Measurements from ENCODE around the gene STAB1. TPM values are rescaled to one million over a fixed set of nuclear protein-coding genes. Genes with fewer than 3 reads are reported as not detected.

The STAB1 gene
- total and polyA plus RNA-seq, 10 of the 15 experiments (the other 5 are each of a cell fraction or from before 2014, with no cell fraction given): 0.46 TPM; not detected in 9

DNA sequence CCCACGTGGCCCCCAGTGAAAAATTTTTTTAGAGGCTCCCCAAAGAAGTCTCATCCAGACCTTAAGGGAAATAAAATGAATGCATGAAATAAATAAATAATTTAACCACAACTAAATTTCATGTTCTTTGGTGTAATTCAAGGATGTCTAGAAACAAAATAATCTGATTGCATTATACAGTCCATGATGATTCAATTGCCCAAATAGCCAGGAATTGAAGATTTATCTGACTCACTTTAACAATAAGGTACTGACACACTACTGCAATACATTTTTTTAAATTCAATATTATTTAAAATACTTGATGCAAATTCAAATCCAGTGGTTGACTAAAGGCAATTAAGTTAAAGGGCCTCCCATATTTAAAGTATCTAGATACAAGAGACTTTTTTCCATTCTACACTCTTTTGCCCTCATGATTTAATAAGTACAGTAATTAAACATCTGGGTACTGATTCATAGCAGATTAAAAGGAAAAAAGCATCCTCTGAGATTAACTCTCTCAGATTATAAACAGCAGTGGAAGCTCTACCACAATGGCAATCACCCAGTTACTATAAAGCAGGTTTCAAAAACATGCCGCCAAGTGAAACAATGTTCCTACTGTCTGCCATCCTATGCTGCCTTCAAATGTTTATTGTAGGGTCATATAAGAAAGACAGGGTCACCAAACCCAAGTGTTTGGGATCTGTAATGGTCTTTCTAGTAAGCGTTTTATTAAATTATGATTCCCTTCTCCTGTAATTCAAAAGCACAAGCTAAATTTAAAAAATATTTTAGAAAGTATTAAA lies 51.2 kb downstream of the STAB1 start:
- H3K79me2 ChIP-seq (ENCODE audit: control insufficient read depth, insufficient read depth, low read length): no peaks in the 10 kb centered on the region; the same call in 1 of the 2 replicates
- H3K9ac ChIP-seq (ENCODE audit: control insufficient read depth, insufficient read depth, low read length): no peak overlapping the region
- ChIA-PET POLR2A (interaction anchor here (0.6 kb wide), 1 partner anchor 23 kb away, joined by 4 read pairs; no protein-coding TSS in a partner anchor), CTCF (no interaction called here), RAD21 (ENCODE audit: unreplicated experiment) (interaction anchor here (0.7 kb wide), 1 partner anchor 11 kb away, joined by 3 read pairs; no protein-coding TSS in a partner anchor), SMC1A (ENCODE audit: uncharacterized antibody, unreplicated experiment) (interaction anchor here (0.6 to 2.3 kb wide), 3 partner anchors 15 to 1010 kb away, joined by 3 to 6 read pairs (median 3); no protein-coding TSS in a partner anchor)
- ATAC-seq (no peak), FAIRE-seq (no peak), DNase-seq (ENCODE audit: low read depth, low spot score) (no peak)
- H3K4me2 ChIP-seq (ENCODE audit: control insufficient read depth, insufficient read depth): no peak overlapping the region
- TF ChIP-seq HDAC2 (IDR thresholded peaks at IDR 0.05) (no peak), NBN (IDR thresholded peaks at IDR 0.05) (no peak), BRCA1 (IDR thresholded peaks at IDR 0.05; ENCODE audit: low read depth, low read length) (no peak), FOXM1 (IDR thresholded peaks at IDR 0.05; ENCODE audit: low read depth, low read length) (no peak), SUPT20H (IDR thresholded peaks at IDR 0.05; ENCODE audit: borderline replicate concordance, control insufficient read depth, low read depth, low read length) (no peak), LARP7 (IDR thresholded peaks at IDR 0.05) (no peak), KLF5 (IDR thresholded peaks at IDR 0.05; ENCODE audit: partially characterized antibody) (no peak), TBL1XR1 (IDR thresholded peaks at IDR 0.05; ENCODE audit: low read depth, low read length) (no peak)
- TF ChIP-seq, protein P1, sequence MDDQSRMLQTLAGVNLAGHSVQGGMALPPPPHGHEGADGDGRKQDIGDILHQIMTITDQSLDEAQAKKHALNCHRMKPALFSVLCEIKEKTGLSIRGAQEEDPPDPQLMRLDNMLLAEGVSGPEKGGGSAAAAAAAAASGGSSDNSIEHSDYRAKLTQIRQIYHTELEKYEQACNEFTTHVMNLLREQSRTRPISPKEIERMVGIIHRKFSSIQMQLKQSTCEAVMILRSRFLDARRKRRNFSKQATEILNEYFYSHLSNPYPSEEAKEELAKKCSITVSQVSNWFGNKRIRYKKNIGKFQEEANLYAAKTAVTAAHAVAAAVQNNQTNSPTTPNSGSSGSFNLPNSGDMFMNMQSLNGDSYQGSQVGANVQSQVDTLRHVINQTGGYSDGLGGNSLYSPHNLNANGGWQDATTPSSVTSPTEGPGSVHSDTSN (IDR thresholded peaks at IDR 0.05; ENCODE audit: insufficient replicate concordance, low read depth, low read length): no peak
- TF ChIP-seq, protein P2, sequence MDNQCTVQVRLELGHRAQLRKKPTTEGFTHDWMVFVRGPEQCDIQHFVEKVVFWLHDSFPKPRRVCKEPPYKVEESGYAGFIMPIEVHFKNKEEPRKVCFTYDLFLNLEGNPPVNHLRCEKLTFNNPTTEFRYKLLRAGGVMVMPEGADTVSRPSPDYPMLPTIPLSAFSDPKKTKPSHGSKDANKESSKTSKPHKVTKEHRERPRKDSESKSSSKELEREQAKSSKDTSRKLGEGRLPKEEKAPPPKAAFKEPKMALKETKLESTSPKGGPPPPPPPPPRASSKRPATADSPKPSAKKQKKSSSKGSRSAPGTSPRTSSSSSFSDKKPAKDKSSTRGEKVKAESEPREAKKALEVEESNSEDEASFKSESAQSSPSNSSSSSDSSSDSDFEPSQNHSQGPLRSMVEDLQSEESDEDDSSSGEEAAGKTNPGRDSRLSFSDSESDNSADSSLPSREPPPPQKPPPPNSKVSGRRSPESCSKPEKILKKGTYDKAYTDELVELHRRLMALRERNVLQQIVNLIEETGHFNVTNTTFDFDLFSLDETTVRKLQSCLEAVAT (IDR thresholded peaks at IDR 0.05): no peak
- no peaks in the 10 kb centered on the region for H3K4me1 ChIP-seq (ENCODE audit: control insufficient read depth, insufficient read depth, low read length)
- no peak overlapping the region for H3K4me3 ChIP-seq
- H3K27me3 ChIP-seq (replicated peaks in 1 of 2; ENCODE audit: control insufficient read depth in 2 of 2, insufficient read depth in 2 of 2, low read length in 1 of 2): no peaks in the 10 kb centered on the region
- no peak overlapping the region for H3K27ac ChIP-seq (ENCODE audit: control insufficient read depth, insufficient read depth)
- WGBS (ENCODE audit: insufficient coverage, insufficient replicate concordance, low lambda C conversion rate, missing lambda C conversion rate): 64% methylated on average over 3 of the region's 3 CpGs
- peaks cover 1 to 21% of the 10 kb centered on the region in 2 experiments; a peak in 3 of 4 replicates for H3K36me3 ChIP-seq (ENCODE audit: control insufficient read depth in 2 of 2, insufficient read depth in 2 of 2, low read length in 1 of 2)
- intact Hi-C loops (cut with micrococcal nuclease; ENCODE audit: unreplicated experiment) (no loop called here), in situ Hi-C loops (cut with MboI) (no loop called here)
- H4K20me1 ChIP-seq (ENCODE audit: control insufficient read depth, insufficient read depth): no peaks in the 10 kb centered on the region
- no peaks in the 10 kb centered on the region for H3K9me3 ChIP-seq (replicated peaks; ENCODE audit: control insufficient read depth, insufficient read depth, low read length)
- no peak overlapping the region for H2AFZ ChIP-seq (ENCODE audit: control insufficient read depth, low read depth, low read length)
- BruUV-seq (replicated peaks): TSS peak; percentile 54

Data from GM12878 (cell line).